MV-4-11 (cell line): ENCODE measurements around the gene HPGDS.
"Not testable (repeated sequence)": the region's sequence is repeated elsewhere in the genome, so short reads cannot be mapped to it uniquely, and the experiment has no call there.

Experiments used
- DNase-seq: peaks from one replicate; lab custom pipeline; 2025; lab: John Stamatoyannopoulos, UW

The HPGDS gene

DNA sequence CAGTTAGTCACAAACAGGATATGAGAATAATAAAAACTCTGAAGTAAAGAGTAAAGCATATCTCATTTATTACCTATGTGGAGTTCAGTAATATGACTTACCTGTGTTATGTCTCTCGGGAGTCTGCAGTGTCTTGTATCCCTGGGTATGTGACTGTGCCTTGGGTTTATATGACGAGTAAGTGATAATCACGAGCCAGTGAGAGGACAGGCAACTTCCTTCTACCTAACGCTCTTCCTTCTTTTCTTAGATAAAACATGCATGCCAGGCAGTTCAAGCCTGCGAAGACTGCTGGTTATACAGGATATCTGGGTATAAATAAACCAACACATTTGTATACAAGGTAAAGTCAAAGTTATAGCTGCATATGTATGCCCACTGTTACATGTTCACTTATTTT lies at the start of gene HPGDS:
TSS of gene HPGDS (minus strand) at position 143 of the 400 bp plus-strand sequence. CDS start 8,207 bp downstream, outside the sequence.
- DNase-seq = no peak

DNA sequence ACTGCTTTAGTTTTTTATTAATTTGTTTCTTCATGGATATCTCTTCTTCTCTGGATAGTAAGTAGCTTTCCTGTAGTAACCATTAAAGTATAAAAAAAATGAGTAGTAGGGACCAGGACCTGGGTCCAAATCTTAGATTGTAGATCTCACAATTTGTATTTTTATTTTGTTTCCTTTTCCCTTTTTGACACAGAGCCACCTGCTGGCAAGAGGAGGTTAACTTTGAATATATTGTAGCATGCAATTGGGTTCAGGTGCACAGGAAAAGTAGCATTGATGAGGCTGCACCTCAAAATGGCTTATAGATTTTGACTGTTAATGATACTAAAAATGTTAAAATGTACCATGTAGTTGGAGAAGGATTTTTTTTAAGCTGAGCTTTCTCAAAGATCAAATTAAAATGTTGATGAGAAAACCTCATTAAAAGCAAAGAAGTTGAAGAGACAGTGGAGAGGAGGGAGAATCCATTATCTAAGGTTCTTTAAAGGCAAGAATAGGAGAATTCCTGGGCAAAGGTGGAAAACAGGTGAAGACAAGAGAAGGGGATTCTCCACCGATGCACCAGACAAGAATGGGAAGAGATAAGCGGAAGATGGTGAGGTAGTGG lies 48.3 kb upstream of the HPGDS start:
- DNase-seq = no peak

DNA sequence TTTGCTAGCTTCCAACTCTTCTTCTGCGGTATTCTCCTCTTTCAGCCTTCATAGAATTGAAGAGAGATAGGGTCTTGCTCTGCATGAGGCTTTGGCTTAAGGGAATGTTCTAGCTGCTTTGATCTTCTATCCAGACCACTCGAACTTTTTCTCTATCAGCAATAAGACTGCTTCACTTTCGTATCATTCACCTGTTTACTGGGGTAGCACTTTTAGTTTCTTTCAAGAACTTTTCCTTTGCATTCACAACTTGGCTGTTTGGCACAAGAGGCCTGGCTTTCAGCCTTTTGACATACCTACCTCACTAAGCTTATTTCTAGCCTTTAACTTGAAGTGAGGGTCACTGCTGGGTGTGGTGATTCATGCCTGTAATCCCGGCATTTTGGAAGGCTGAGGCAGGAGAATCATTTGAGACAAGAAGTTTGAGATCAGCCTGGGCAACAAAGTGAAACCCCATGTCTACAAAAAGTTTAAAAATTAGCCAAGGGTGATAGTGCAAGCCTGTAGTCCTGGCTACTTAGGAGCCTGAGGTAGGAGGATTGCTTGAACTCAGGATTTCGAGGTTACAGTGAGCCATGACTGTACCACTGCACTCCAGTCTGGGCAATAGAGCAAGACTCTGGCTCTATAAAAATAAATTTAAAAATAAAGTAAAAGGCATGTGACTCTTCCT lies 47.1 kb upstream of the HPGDS start:
- no peak for DNase-seq

DNA sequence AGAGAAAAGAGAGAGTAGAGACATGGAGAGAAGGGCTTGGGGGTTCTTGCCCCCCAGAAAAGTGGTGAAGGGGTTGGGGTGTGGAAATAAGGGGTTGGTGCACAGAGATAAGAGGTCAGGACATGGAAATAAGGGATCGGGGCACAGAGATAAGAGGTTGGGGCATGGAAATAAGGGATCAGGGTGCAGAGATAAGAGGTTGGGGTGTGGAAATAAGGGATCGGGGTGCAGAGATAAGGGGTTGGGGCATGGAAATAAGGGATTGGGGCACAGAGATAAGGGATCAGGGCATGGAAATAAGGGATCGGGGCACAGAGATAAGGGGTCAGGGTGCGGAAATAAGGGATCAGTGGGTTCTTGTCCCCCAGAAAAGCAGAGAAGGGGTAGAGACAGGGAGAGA lies 45.3 kb upstream of the HPGDS start:
- not testable (repeated sequence) for DNase-seq

DNA sequence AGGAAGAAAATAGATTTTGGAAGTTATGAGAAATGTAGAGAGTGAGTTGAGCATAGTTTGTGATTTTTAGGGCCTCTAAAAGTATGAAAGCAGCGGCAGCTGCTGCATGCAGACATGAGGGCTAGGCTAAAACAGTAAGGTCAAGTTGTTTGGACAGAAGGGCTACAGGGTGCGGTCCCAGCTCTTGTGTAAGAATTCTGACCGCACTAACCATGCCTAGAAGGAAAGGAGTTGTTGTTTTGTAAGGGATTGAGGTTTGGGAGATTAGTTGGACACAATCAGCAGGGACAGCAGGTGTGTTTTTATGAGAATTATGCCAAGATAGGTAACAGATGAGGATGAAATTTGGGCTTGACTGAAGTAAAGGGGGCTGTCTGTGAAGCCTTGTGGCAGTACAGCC lies 42.8 kb upstream of the HPGDS start:
- not testable (repeated sequence) for DNase-seq

DNA sequence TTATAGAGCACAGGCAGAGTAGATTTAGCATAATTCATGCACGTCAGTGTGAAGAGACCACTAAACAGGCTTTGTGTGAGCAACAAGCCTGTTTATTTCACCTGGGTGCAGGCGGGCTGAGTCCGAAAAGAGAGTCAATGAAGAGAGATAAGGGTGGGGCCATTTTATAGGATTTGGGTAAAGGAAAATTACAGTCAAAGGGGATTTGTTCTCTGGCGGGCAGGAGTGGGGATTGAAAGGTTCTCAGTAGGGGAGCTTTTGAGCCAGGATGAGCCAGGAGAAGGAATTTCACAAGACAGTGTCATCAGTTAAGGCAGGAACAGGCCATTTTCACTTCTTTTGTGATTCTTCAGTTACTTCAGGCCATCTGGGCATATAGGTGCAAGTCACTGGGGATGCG lies 40.3 kb upstream of the HPGDS start:
- DNase-seq = not testable (repeated sequence)

DNA sequence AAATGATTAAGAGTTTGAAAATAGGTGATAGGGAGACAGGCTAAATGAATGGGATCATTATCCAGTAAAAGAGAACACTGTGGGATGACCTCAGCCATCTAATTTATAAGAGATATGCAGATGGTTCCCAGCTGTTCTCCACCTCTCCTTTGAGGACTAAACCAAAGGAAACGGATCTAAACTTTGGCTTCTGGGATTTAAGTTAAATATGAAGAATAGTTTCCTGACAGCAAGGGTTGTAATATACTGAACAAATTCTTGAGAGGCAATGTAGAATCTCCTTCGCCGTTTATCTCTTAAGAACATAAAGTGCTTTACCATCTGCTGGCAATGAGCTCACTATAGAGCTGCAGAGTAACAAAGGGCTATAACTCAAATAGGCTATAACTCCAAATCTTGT lies 35.4 kb upstream of the HPGDS start:
- no peak for DNase-seq

DNA sequence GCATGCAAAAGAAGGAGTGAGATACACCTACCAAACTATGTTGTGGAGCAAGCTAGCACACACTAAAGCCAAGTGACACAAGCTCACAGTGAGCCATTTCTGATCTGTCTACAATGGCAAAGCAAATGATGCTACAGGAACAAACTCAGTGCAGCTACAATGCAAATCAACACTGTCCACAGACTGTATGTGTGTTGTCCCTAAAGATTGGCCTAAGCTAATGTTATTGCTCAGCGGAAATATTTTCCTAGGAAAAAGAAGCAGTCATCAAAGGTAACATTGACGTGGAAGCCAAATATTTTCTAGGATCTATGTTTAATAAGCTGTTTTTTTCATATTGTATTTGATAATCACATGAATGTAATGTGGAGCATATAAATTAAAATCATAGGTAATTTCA lies 34.7 kb upstream of the HPGDS start:
- DNase-seq = no peak

DNA sequence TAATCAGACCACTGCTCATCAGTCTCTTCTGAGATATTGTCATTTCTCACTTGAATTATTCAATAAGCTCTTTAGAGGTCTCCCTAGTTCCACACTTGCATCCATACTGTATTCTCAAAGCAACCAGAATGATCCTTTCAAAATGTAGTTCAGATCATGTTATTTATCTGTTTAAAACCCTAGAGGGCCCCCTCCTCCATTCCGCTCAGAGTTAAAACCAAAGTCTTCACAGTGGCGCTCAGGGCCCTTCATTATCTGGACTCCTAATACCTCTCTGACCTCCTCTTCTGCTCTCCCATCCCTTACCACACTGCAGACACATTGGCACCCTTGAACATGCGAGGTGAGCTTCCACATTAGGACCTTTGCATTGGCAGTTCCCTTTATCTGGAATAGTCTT lies 32.7 kb upstream of the HPGDS start:
- DNase-seq = no peak

DNA sequence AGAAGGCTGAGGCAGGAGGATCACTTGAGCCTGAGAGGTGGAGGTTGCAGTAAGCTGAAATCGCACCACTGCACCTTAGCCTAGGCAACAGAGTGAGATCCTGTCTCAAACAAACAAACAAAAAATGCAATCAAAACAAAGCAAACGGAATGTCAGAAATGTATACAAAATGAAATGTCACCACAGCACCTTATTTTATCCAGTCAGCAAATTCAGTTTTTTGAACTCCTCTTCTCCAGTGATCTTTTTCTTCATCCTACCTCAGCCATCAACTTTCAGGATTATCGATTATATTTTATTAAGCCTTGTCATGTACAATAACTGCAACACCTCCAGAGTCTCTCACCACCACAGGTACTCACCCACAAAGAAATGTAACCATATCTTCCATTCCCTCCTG lies 31.1 kb upstream of the HPGDS start:
- no peak for DNase-seq

DNA sequence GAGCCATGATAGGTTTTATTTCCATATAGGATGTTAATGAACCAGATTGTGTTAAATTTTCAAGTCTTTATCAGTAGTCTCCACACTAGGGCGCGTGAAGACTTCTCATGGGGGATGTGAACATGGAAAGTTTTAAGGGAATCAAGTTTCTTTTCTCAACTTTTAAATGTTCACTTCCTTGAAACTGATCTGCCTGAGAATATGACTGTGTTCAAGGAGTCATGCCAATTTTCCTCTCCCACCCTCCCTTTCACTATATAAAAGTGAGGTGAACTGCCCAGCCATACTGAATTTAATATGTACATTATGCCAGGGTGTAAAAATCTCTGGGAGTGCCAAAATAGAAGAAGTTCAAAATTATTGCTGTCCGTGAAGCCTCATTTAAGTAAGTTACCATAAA lies 30.4 kb upstream of the HPGDS start:
- no peak for DNase-seq

DNA sequence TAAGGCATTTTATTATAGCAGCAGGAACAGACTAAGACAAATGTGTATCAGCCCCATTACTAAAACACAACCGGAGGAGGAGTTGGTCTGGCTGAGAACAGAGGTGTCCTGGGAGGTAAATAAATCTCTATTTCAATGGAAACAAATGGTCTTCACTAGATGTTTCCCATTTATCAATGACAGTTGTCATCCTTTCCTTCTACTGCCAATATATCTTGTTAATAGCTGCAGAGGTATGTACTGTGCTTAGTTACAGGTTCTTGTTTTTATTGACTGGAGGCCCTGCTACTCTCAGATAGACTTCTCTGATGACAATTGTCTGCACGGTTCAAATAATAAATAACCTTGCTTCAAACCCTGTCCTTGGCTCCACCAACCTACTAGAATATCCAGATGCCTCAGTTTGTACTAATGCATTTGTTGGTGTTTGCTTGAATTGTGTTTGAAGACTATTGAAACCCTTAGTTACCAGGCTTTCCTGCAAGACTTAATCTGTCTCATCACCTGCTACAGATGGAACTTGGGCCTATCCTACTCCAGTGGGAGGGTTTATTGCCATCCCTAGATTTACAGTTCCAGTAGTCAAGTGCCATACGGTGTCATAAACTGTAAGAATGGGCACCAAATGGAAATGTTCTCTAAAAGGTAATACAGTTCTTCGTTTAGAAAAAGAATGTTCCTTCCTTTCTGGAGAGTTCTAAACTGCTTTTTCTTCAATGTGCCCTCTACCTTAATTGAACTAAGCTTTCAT lies 29.8 kb upstream of the HPGDS start:
- DNase-seq = no peak

DNA sequence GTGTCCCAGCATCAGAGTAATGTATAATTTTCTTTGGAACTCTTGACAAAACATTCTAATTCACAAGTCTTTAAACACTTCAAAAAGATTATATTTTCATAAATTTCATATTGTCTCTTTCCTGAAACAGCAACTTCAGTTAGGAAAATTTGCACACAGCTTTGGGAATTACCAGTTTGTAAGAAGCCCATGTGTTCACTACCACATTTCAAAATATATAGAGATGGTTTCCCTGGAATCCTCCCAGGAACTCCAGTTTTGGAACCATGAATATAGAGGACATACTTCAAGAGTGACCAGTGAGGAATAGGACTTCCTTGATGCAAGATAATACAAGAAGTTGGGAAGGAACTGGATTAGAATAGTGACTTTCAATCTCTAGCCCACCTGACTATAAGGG lies 28.7 kb upstream of the HPGDS start:
- no peak for DNase-seq

DNA sequence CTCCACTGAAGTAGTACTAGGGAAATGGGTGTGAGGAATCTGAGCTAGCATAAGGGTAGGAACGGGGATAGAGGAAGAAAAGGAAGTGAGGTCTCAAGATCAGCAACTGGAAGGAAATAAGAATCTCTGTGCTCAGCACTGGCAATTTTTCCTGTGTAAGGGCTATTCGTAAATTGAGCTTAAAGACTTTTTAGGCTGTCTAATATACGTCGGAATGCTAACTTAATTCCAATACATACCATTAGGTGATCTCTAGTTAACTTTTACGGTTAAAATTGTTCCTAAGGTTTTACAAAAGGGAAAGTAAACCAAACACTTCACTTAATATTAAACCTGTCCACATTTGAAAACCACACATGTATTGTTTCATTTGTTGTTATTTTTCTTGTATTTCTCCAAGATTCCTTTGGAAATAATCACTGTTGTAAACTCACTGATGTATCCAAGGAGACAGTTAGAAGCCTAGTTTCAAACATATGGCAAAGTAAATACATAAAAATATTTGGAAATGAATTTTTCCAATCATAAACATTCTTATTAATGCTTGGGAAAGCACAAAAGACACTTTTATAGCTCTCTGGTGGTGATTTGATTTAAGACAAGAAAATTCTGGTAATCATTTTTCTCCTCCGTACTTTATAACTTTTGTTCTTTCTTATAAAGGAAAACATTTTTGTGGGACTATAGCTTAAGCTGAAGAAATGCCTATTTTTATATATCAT lies 28.1 kb upstream of the HPGDS start:
- DNase-seq = no peak

DNA sequence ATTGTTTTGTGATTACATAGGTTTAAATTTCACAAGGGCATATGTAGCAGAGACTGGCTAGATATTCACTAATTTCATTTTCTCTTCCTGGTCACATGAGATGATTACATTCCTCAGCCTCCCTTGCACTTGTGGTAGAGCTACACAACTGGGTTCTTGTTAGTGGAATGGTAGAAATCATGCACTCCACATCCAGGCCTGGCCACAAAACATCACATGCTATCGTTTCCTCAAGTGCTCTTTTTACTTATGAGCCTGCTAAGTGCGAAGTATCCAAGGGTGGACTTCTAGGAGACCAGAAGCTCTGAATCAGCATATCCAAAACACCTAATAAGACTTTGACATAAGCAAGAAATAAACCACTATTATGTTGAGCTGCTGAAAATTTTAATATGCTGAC lies 26.4 kb upstream of the HPGDS start:
- DNase-seq = no peak

DNA sequence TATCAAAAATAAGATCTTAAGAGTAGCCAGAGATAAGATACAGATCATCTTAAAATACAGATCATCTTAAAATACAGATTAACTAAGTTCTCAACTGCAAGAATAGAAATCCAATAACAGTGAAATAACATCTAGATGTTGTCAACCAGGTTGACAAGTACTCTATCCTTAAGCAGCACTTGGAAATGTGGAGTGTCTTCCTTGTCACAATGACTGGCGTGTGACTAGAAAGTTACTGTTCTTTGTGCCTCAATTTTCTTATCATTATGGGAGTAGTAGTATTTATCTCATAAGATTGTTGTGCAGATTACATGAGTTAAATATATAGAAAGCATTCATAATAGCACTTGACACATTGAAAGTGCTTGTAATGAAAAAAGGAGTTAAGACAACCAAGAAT lies 25.8 kb upstream of the HPGDS start:
- no peak for DNase-seq

DNA sequence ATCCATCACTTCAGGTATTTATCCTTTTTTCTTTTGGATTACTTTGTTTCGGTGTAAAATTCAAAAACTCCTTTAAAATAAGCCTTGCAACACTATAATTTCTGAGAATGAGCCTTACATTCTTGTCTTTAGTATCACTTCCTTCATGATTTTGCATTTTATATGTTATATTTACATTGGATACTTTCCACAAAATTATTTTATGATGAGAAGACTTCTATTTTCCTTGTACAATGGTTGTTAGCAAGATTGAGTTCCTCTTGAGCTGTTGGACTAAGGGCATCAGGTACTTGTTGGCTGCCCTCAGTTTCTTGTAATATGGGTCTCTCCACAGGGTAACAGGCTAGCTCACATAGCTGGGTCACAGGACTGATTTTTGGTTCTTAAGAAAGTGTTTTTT lies 22.7 kb upstream of the HPGDS start:
- no peak for DNase-seq

DNA sequence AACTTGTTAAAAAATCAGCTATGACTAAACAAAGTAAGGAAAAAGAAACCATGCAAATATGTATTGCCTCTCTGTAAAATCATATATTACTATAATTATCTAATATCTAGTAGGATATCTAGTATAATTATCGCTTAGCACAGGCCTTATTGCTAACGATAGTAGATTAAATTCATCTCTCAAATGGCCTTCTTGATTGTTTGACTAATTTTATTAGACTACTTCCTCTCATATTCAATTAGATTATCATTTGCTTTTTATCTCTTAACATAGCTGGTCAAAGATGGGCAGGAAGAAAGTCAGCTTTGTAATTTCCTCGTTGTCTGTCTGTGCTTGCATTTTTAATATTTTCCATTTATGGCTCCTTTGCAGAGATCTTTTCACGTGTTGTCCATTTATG lies 21.9 kb upstream of the HPGDS start:
- DNase-seq = no peak

DNA sequence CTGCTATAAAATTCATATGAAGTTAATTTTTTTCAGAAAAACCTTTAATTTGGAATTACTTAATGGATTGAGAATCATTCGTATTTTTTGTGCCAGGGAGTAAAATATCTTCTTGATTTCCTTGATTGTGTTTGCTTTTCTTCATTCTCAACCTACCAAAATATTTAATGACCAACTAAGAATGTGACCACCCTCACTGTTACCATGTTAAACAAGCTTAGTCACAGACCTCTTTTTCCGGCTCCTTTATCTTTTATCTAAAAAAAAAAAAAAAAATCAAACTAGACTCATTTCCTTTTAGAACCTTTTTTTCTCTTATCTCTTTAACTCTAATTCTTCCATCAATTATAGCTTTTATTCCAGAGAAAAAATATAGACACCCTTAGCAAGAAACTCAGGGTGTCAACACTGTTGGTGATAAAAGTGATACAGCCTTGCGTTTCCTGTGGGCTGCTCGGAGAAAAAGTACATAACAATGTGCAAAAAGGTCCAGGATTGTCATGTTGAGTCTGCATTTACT lies 20.6 kb upstream of the HPGDS start:
- no peak for DNase-seq

DNA sequence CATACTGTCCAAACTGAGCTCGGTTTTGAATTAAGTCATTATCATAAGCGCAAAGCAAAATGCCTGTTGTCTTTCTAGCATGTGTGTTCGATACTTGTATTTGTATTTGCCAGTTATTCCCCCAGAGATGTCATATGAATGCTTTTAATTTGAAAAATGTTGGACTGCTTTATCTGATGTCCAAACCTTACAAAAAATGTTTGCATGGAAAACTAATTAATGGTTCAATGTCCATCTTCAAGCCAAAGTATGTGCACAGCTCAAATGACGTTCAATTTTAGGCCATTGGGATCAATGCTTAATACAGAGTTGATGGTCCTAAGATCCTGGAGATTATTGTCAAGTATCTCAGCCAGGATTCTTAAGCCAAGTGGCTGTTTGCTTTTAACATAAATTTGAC lies 17.2 kb upstream of the HPGDS start:
- DNase-seq = no peak

DNA sequence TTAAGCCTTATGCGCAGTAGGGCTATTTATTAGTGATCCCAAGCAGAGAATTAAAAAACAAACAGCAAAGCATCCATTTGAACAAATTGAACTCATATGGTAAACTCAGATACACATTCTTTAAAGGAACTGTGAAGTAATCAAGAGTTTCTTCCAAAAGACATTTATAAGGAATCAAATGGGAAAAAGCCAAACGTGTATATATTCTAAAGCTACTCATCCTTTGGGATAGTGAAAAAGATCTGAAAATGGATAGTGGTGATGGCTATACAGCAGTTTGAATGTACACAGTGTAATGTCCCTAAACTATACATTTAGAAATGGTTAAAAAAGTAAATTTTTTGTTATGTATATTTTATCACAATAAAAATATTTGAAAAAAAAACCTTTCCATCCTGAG lies 16.6 kb upstream of the HPGDS start:
- no peak for DNase-seq

DNA sequence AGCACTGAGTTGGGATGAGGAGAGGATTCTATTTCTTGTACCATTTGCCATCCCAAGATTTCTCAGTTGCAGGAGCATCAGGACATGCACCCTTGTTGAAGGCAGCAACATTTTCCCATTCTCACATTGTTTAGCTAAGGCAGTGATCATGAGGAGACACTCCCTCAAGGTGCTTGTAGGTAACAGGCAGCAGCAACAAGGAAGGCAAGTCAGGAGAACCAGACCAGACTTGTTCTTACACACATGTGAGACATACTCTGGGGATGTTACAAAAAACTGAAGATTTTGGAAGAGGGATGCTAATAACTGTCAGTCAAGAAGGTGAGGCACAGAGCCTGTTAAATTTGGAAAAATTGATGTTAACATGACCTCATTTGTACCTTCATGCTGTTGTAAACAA lies 15.5 kb upstream of the HPGDS start:
- DNase-seq = no peak

DNA sequence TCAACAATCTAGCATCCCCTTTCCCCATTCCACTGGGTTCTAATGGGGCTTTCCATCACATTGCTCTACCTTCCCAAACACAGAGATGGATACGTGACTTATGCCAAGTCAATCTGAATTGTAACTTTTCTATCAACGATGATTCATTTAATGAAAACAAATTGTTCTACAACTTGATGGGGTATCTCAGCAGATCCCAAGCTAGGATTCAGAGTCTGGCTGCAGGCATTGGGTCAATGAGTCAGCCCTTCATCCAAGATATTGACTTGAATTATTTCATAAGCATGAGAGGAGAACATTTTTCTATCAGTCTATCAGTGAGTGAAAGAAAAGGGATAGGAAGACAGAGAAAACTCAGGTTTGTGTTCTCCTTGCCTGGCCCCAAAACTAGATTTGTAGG lies 15.0 kb upstream of the HPGDS start:
- DNase-seq = no peak
